ENCODE results near the gene ZNF341.

The ZNF341 gene

GRCh38 chr20:33730946-33731692, 677 bp upstream of the ZNF341 start:
- peak overlapping the region; percentile 46 for H3K4me3 ChIP-seq (ENCODE audit: low read depth, low read length)
- no peak for TF ChIP-seq CTCF (IDR thresholded peaks at IDR 0.05; ENCODE audit: control insufficient read depth, extremely low read depth, insufficient read depth)
- no peak for DNase-seq (ENCODE audit: low read depth)

GRCh38 chr20:33732166-33732970, 572 bp downstream of the ZNF341 start:
- peak overlapping the region; percentile 41 for H3K4me3 ChIP-seq (ENCODE audit: low read depth, low read length)
- TF ChIP-seq CTCF (IDR thresholded peaks at IDR 0.05; ENCODE audit: control insufficient read depth, extremely low read depth, insufficient read depth): peak; percentile 32; the same call in 1 of the 2 replicates
- peak; percentile 91 for DNase-seq (ENCODE audit: low read depth)

- TF ChIP-seq CTCF (IDR thresholded peaks at IDR 0.05; ENCODE audit: control insufficient read depth, extremely low read depth, insufficient read depth): no peak
- H3K4me3 ChIP-seq (ENCODE audit: low read depth, low read length): no peak overlapping the region
- no peak for DNase-seq (ENCODE audit: low read depth)
Measured at GRCh38 chr20:33733654-33734576, 2.1 kb downstream of the ZNF341 start.

- no peak for TF ChIP-seq CTCF (IDR thresholded peaks at IDR 0.05; ENCODE audit: control insufficient read depth, extremely low read depth, insufficient read depth)
- DNase-seq (ENCODE audit: low read depth): no peak
- no peak overlapping the region for H3K4me3 ChIP-seq (ENCODE audit: low read depth, low read length)
Measured at GRCh38 chr20:33736962-33737361, 5.2 kb downstream of the ZNF341 start.

GRCh38 chr20:33739493-33739892, 7.7 kb downstream of the ZNF341 start:
- DNase-seq (ENCODE audit: low read depth): no peak
- H3K4me3 ChIP-seq (ENCODE audit: low read depth, low read length): no peak overlapping the region
- TF ChIP-seq CTCF (IDR thresholded peaks at IDR 0.05; ENCODE audit: control insufficient read depth, extremely low read depth, insufficient read depth): no peak

- no peak overlapping the region for H3K4me3 ChIP-seq (ENCODE audit: low read depth, low read length)
- no peak for TF ChIP-seq CTCF (IDR thresholded peaks at IDR 0.05; ENCODE audit: control insufficient read depth, extremely low read depth, insufficient read depth)
- no peak for DNase-seq (ENCODE audit: low read depth)
Measured at GRCh38 chr20:33740189-33740588, 8.4 kb downstream of the ZNF341 start.
